Neural progenitor cell (in vitro differentiated cells): Measurements from ENCODE around the gene KANSL3. TPM values are rescaled to one million over a fixed set of nuclear protein-coding genes. Genes with fewer than 3 reads are reported as not detected.

ENCODE experiments used
- DNase-seq: peaks from one replicate; pipeline ENCODE4 v3.0.0-alpha.2; 2016; ENCODE audit warnings: low spot score
- H2AFZ ChIP-seq: fragments of 200-600 bp; sonication (generic); replicated peaks from 2 replicates; pipeline ENCODE4 v1.6.1; 2016; ENCODE audit warnings: antibody characterized with exemption
- H3F3A ChIP-seq: fragments of 200-600 bp; sonication (generic); 2 replicates; pipeline ENCODE4 v1.6.1; 2016; ENCODE audit warnings: antibody characterized with exemption, low read depth
- H3K27ac ChIP-seq: fragments of 200-600 bp; sonication (generic); 2 replicates; pipeline ENCODE4 v1.5.1; 2016; ENCODE audit warnings: mild to moderate bottlenecking
- H3K27me3 ChIP-seq: fragments of 200-600 bp; sonication (generic); 2 replicates; pipeline ENCODE4 v1.6.1; 2016; ENCODE audit warnings: mild to moderate bottlenecking, moderate library complexity
- H3K36me3 ChIP-seq: fragments of 200-600 bp; sonication (generic); 2 replicates; pipeline ENCODE4 v1.5.1; 2016
- H3K4me1 ChIP-seq: fragments of 200-600 bp; sonication (generic); 2 replicates; pipeline ENCODE4 v1.6.1; 2016; ENCODE audit warnings: mixed run types
- H3K4me2 ChIP-seq: fragments of 200-600 bp; sonication (generic); 2 replicates; pipeline ENCODE4 v1.6.1; 2016
- H3K4me3 ChIP-seq: fragments of 200-600 bp; sonication (generic); 2 replicates; pipeline ENCODE4 v1.5.1; 2016
- H3K79me2 ChIP-seq: fragments of 200-600 bp; sonication (generic); 2 replicates; pipeline ENCODE4 v1.6.1; 2016; ENCODE audit warnings: low read depth
- H3K9ac ChIP-seq: fragments of 200-600 bp; sonication (generic); 2 replicates; pipeline ENCODE4 v1.6.1; 2016
- H3K9me3 ChIP-seq: fragments of 200-600 bp; sonication (generic); 2 replicates; pipeline ENCODE4 v1.5.1; 2016; ENCODE audit warnings: low read depth
- H4K20me1 ChIP-seq: fragments of 200-600 bp; sonication (generic); 2 replicates; pipeline ENCODE4 v1.6.1; 2016; ENCODE audit warnings: low read depth
- H3K27ac Mint-ChIP-seq: 3 replicates; pipeline ENCODE4 v1.8.0; 2021; ENCODE audit warnings: mixed read lengths
- H3K27me3 Mint-ChIP-seq: 2 replicates; pipeline ENCODE4 v1.8.0; 2022; ENCODE audit warnings: low read depth, mild to moderate bottlenecking, inconsistent platforms, moderate library complexity, mixed read lengths; ENCODE audit not compliant: insufficient read depth
- H3K36me3 Mint-ChIP-seq: 3 replicates; pipeline ENCODE4 v1.8.0; 2021; ENCODE audit warnings: mixed read lengths
- H3K4me1 Mint-ChIP-seq: 3 replicates; pipeline ENCODE4 v1.8.0; 2021; ENCODE audit warnings: mixed read lengths
- H3K4me3 Mint-ChIP-seq: 3 replicates; pipeline ENCODE4 v1.8.0; 2021; ENCODE audit warnings: mild to moderate bottlenecking, moderate library complexity, mixed read lengths
- H3K9me3 Mint-ChIP-seq: 3 replicates; pipeline ENCODE4 v1.8.0; 2020; ENCODE audit warnings: mixed read lengths
- CTCF ChIP-seq: fragments of 200-600 bp; sonication (generic); IDR thresholded peaks from 2 replicates; pipeline ENCODE4 v1.5.1; 2017; ENCODE audit warnings: antibody characterized with exemption, mild to moderate bottlenecking
- EZH2 ChIP-seq: fragments of 200-600 bp; sonication (generic); IDR thresholded peaks from 2 replicates; pipeline ENCODE4 v1.6.1; 2017; ENCODE audit warnings: antibody characterized with exemption, mild to moderate bottlenecking, moderate library complexity
- EZH2phosphoT487 ChIP-seq: fragments of 200-600 bp; sonication (generic); IDR thresholded peaks from 2 replicates; pipeline ENCODE4 v1.6.1; 2017; ENCODE audit warnings: antibody characterized with exemption
- total RNA-seq: library from RNA; depleted of rRNA; stranded (reverse); fragments of >200 nt; gene quantifications from 2 replicates; pipeline ENCODE4 v1.2.3, GENCODE V29; 2015; ENCODE audit warnings: low replicate concordance

Gene KANSL3
- total RNA-seq, 1 donor from 2014 or later, result 32.9 TPM

- H3K36me3 Mint-ChIP-seq, result no peaks in the 10 kb centered on the region
These were observed 73.0 kb downstream of the KANSL3 start for GRCh38 chr2:96565111-96565510.

GRCh38 chr2:96564563-96564962, 73.5 kb downstream of the KANSL3 start:
- TF ChIP-seq CTCF, result no peak
- TF ChIP-seq EZH2, result no peak
- TF ChIP-seq EZH2phosphoT487, result no peak
- H3K4me1 ChIP-seq, result peaks cover 9% of the 10 kb centered on the region
- no peak for DNase-seq
- no peak overlapping the region for H3K4me3 ChIP-seq
- Mint-ChIP-seq H3K27me3 (no peaks in the 10 kb centered on the region), H3K27ac (no peak overlapping the region), H3K9me3 (no peaks in the 10 kb centered on the region), H3K4me1 (no peaks in the 10 kb centered on the region), H3K36me3 (no peaks in the 10 kb centered on the region), H3K4me3 (no peak overlapping the region)
- peaks cover 12% of the 10 kb centered on the region for H3F3A ChIP-seq
- H3K27ac ChIP-seq, result no peak overlapping the region
- H2AFZ ChIP-seq, result no peak overlapping the region
- H4K20me1 ChIP-seq, result no peaks in the 10 kb centered on the region
- no peaks in the 10 kb centered on the region for H3K27me3 ChIP-seq
- H3K36me3 ChIP-seq, result no peaks in the 10 kb centered on the region
- H3K79me2 ChIP-seq, result no peaks in the 10 kb centered on the region
- H3K4me2 ChIP-seq, result peak overlapping the region; percentile 54
- H3K9ac ChIP-seq, result no peak overlapping the region
- H3K9me3 ChIP-seq, result no peaks in the 10 kb centered on the region

More at GRCh38 chr2:96565111-96565510, 73.0 kb downstream of the KANSL3 start:
- Histone ChIP-seq H3F3A (peaks cover 12% of the 10 kb centered on the region), H3K4me3 (no peak overlapping the region), H3K4me2 (peak overlapping the region; percentile 54), H3K79me2 (no peaks in the 10 kb centered on the region), H3K9ac (no peak overlapping the region), H3K9me3 (no peaks in the 10 kb centered on the region), H4K20me1 (no peaks in the 10 kb centered on the region), H2AFZ (no peak overlapping the region), H3K36me3 (no peaks in the 10 kb centered on the region), H3K27ac (no peak overlapping the region), H3K27me3 (no peaks in the 10 kb centered on the region), H3K4me1 (peaks cover 9% of the 10 kb centered on the region)
- Mint-ChIP-seq H3K4me1 (no peaks in the 10 kb centered on the region), H3K27me3 (no peaks in the 10 kb centered on the region), H3K27ac (no peak overlapping the region), H3K9me3 (no peaks in the 10 kb centered on the region), H3K4me3 (no peak overlapping the region)
- peak; percentile 76 for DNase-seq
- TF ChIP-seq EZH2 (no peak), CTCF (no peak), EZH2phosphoT487 (no peak)

GRCh38 chr2:96564026-96564425, 74.1 kb downstream of the KANSL3 start:
- H3K27ac Mint-ChIP-seq, result no peak overlapping the region
- H4K20me1 ChIP-seq, result no peaks in the 10 kb centered on the region
- no peaks in the 10 kb centered on the region for H3K9me3 Mint-ChIP-seq
- no peaks in the 10 kb centered on the region for H3K9me3 ChIP-seq
- no peaks in the 10 kb centered on the region for H3K36me3 ChIP-seq
- no peak overlapping the region for H2AFZ ChIP-seq
- H3K4me3 Mint-ChIP-seq, result no peak overlapping the region
- peaks cover 2% of the 10 kb centered on the region for H3K36me3 Mint-ChIP-seq
- H3K4me3 ChIP-seq, result no peak overlapping the region
- H3K27me3 Mint-ChIP-seq, result peaks cover 2% of the 10 kb centered on the region
- no peak overlapping the region for H3K9ac ChIP-seq
- H3K27ac ChIP-seq, result no peak overlapping the region
- no peak for DNase-seq
- H3K79me2 ChIP-seq, result no peaks in the 10 kb centered on the region
- TF ChIP-seq EZH2 (no peak), CTCF (no peak), EZH2phosphoT487 (no peak)
- no peaks in the 10 kb centered on the region for H3K27me3 ChIP-seq
- no peak overlapping the region for H3K4me2 ChIP-seq
- peaks cover 12% of the 10 kb centered on the region for H3F3A ChIP-seq
- H3K4me1 ChIP-seq, result peaks cover 9% of the 10 kb centered on the region
- H3K4me1 Mint-ChIP-seq, result no peaks in the 10 kb centered on the region
